K562 (cell line): ENCODE data around the gene DGCR2. TPM values are rescaled to one million over a fixed set of nuclear protein-coding genes. Genes with fewer than 3 reads are reported as not detected.

ENCODE experiments used
- BRF1 ChIP-seq: IDR thresholded peaks from 3 replicates; pipeline ENCODE4 v1.6.1; 2011; ENCODE audit warnings: borderline replicate concordance, mild to moderate bottlenecking; ENCODE audit not compliant: insufficient read length; ENCODE audit errors: extremely low read depth
- CBX8 ChIP-seq: fragments of 200-600 bp; sonication (generic); IDR thresholded peaks from 2 replicates; pipeline ENCODE4 v1.6.1; 2012; ENCODE audit warnings: borderline replicate concordance, mixed run types, low read depth, mild to moderate bottlenecking, moderate library complexity, mixed read lengths, low read length, control low read depth, inconsistent platforms; ENCODE audit not compliant: poor library complexity, severe bottlenecking; ENCODE audit errors: extremely low read depth
- CREB1 ChIP-seq, 2 experiments: sonication (generic) in 1 of 2; formaldehyde crosslinking in 1 of 2; IDR thresholded peaks; 2 replicates each; pipeline versions ENCODE4 v1.6.1 to v1.8.0; 2012 to 2022; ENCODE audit warnings: inconsistent platforms in 1 of 2, mild to moderate bottlenecking in 1 of 2, missing genetic modification reagents in 1 of 2, moderate library complexity in 1 of 2
- E2F3 ChIP-seq: fragments of 250-450 bp; sonication (Bioruptor Pico); IDR thresholded peaks from 2 replicates; pipeline ENCODE4 v1.4.0; 2020; ENCODE audit warnings: mild to moderate bottlenecking
- EGR1 ChIP-seq: fragments of 450-650 bp; conservative IDR thresholded peaks from 2 replicates; pipeline ENCODE4 v1.6.1; 2017; ENCODE audit warnings: mild to moderate bottlenecking
- ETV6 ChIP-seq, 3 experiments: fragments of 150-350 bp in 1 of 3; sonication (generic) in 1 of 3; formaldehyde crosslinking in 1 of 3; IDR thresholded peaks; 2 replicates each; pipeline versions ENCODE4 v1.6.1 to v1.8.0; 2014 to 2022; ENCODE audit warnings: borderline replicate concordance in 2 of 3, low read depth in 2 of 3, antibody characterized with exemption in 1 of 3, low read length in 1 of 3, mild to moderate bottlenecking in 1 of 3, missing genetic modification reagents in 1 of 3
- FOXJ3 ChIP-seq: sonication (generic); formaldehyde crosslinking; IDR thresholded peaks from 2 replicates; pipeline ENCODE4 v1.4.0; 2020; ENCODE audit warnings: mild to moderate bottlenecking, missing genetic modification reagents
- GATAD2B ChIP-seq: fragments of 450-650 bp; IDR thresholded peaks from 2 replicates; pipeline ENCODE4 v1.6.1; 2017; ENCODE audit warnings: mild to moderate bottlenecking, borderline replicate concordance
- HDAC6 ChIP-seq: IDR thresholded peaks from 2 replicates; pipeline ENCODE4 v1.6.1; 2012; ENCODE audit warnings: low read depth, mild to moderate bottlenecking, control low read depth, inconsistent platforms, low read length, moderate library complexity
- ILK ChIP-seq: fragments of 450-650 bp; IDR thresholded peaks from 2 replicates; pipeline ENCODE4 v1.6.1; 2016; ENCODE audit warnings: missing genetic modification characterization, low read depth, mild to moderate bottlenecking, missing compliant biosample characterization, moderate library complexity, borderline replicate concordance
- JUN ChIP-seq, 2 experiments: sonication (generic) in 1 of 2; formaldehyde crosslinking in 1 of 2; IDR thresholded peaks; 2 replicates each; pipeline versions ENCODE4 v1.6.1 to v1.8.0; 2012 to 2022; ENCODE audit warnings: borderline replicate concordance in 2 of 2, mild to moderate bottlenecking in 2 of 2, improper control_type of control experiment in 1 of 2, low read depth in 1 of 2, low read length in 1 of 2, missing genetic modification reagents in 1 of 2
- KAT7 ChIP-seq: sonication (generic); formaldehyde crosslinking; IDR thresholded peaks from 2 replicates; pipeline ENCODE4 v1.8.0; 2022; ENCODE audit warnings: missing genetic modification reagents, mild to moderate bottlenecking, borderline replicate concordance
- SMC3 ChIP-seq: conservative IDR thresholded peaks from 2 replicates; pipeline ENCODE4 v1.6.1; 2011; ENCODE audit warnings: low read depth, low read length, improper control_type of control experiment; ENCODE audit not compliant: insufficient read depth
- SREBF1 ChIP-seq: fragments of 150-350 bp; IDR thresholded peaks from 2 replicates; pipeline ENCODE4 v1.6.1; 2014; ENCODE audit warnings: antibody characterized with exemption, low read depth, low read length, borderline replicate concordance
- TCF3 ChIP-seq: sonication (generic); formaldehyde crosslinking; IDR thresholded peaks from 2 replicates; pipeline ENCODE4 v1.4.0; 2020; ENCODE audit warnings: mild to moderate bottlenecking, missing genetic modification reagents
- THRAP3 ChIP-seq: fragments of 450-650 bp; IDR thresholded peaks from 2 replicates; pipeline ENCODE4 v1.6.1; 2016; ENCODE audit warnings: mild to moderate bottlenecking, inconsistent platforms, borderline replicate concordance
- ZBTB34 ChIP-seq: fragments of 250-450 bp; sonication (Bioruptor Pico); IDR thresholded peaks from 2 replicates; pipeline ENCODE4 v1.8.0; 2021; ENCODE audit warnings: mild to moderate bottlenecking, moderate library complexity
- ZNF696 ChIP-seq: fragments of 250-450 bp; sonication (Bioruptor Pico); conservative IDR thresholded peaks from 2 replicates; pipeline ENCODE4 v1.4.0; 2020; ENCODE audit warnings: mild to moderate bottlenecking, moderate library complexity
- ZNF76 ChIP-seq: fragments of 250-450 bp; sonication (Bioruptor Pico); IDR thresholded peaks from 2 replicates; pipeline ENCODE4 v1.4.0; 2020; ENCODE audit warnings: mild to moderate bottlenecking, moderate library complexity, borderline replicate concordance
- polyA plus RNA-seq, 8 experiments: library from polyadenylated mRNA; depleted of rRNA in 4 of 8; stranded (reverse) in 5 of 8; unstranded in 3 of 8; fragments of >200 nt; fragmentation: Nextera tagmentation in 2 of 8; fragmentation: Illumina TruSeq in 1 of 8; extraction: Ambion mirVana in 2 of 8; extraction: Trizol in 1 of 8; gene quantifications; 2 replicates each; pipeline versions ENCODE4 v1.2.1 to v1.2.3, GENCODE V29; 2011 to 2014; ENCODE audit warnings: inconsistent platforms in 1 of 8, missing spikeins in 1 of 8
- total RNA-seq, 7 experiments: library from RNA; depleted of rRNA in 6 of 7; stranded (reverse); fragments of >200 nt in 6 of 7; fragmentation: Illumina TruSeq in 2 of 7; extraction: Trizol in 2 of 7; gene quantifications; 2 replicates each; pipeline versions ENCODE4 v1.2.1 to v1.2.3, GENCODE V29; 2011 to 2021; ENCODE audit warnings: low replicate concordance in 1 of 7
- TF ChIP-seq, protein P1 (sequence below): IDR thresholded peaks from 3 replicates; pipeline ENCODE4 v1.6.1; 2011; ENCODE audit warnings: borderline replicate concordance, mild to moderate bottlenecking, moderate library complexity; ENCODE audit not compliant: insufficient read length; ENCODE audit errors: extremely low read depth
- TF ChIP-seq, protein P2 (sequence below): IDR thresholded peaks from 2 replicates; pipeline ENCODE4 v1.6.1; 2016; ENCODE audit warnings: missing genetic modification characterization, missing compliant biosample characterization

The DGCR2 gene
- total and polyA plus RNA-seq, 9 of the 15 experiments (the other 6 are each of a cell fraction or from before 2014, with no cell fraction given): 0.69 to 101 (median 56.4) TPM

DNA sequence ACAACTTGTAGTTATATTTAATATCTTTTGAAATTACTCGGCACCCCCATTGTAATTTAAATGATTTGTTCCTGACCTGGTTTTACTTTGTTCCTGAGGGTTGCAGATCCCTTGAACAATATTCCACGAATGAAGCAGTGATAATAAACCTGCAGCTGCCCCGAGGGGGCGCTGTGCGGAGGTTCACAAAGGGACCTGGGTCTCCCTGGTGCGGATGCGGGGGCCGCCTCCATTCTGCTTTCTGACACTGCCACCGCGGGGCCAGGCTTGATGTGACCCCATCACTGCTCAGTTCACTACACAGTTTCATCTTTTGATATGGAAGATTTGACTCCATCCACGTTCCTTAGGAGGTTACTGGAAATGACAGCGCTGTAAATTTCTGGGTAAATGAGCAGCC, 123.2 kb downstream of the DGCR2 start (continued):
- TF ChIP-seq CREB1 (IDR thresholded peaks at IDR 0.05) (peak; percentile 42; the same call in 1 of the 2 replicates), CREB1 (CRISPR knock-in tag; IDR thresholded peaks at IDR 0.05) (no peak), EGR1 (peak; percentile 81), SMC3 (peak; percentile 72), THRAP3 (no peak), TCF3 (CRISPR knock-in tag) (no peak), FOXJ3 (CRISPR knock-in tag) (no peak), GATAD2B (no peak), ETV6 (IDR thresholded peaks at IDR 0.05; ENCODE audit: borderline replicate concordance in 1 of 2, low read depth in 2 of 2, low read length in 1 of 2) (no peak), ETV6 (CRISPR knock-in tag; IDR thresholded peaks at IDR 0.05; ENCODE audit: borderline replicate concordance) (no peak), JUN (IDR thresholded peaks at IDR 0.05; ENCODE audit: borderline replicate concordance, low read depth, low read length) (peak; percentile 25; the same call in 1 of the 2 replicates), JUN (CRISPR knock-in tag; IDR thresholded peaks at IDR 0.05; ENCODE audit: borderline replicate concordance) (no peak), E2F3 (CRISPR knock-in tag) (no peak), BRF1 (no peak), ZNF76 (CRISPR knock-in tag) (no peak), KAT7 (CRISPR knock-in tag) (no peak), CBX8 (no peak), HDAC6 (no peak), ILK (tag) (no peak), ZNF696 (CRISPR knock-in tag) (no peak), SREBF1 (no peak; the same call in 1 of the 2 replicates), ZBTB34 (CRISPR knock-in tag) (no peak)
- TF ChIP-seq, protein P1, sequence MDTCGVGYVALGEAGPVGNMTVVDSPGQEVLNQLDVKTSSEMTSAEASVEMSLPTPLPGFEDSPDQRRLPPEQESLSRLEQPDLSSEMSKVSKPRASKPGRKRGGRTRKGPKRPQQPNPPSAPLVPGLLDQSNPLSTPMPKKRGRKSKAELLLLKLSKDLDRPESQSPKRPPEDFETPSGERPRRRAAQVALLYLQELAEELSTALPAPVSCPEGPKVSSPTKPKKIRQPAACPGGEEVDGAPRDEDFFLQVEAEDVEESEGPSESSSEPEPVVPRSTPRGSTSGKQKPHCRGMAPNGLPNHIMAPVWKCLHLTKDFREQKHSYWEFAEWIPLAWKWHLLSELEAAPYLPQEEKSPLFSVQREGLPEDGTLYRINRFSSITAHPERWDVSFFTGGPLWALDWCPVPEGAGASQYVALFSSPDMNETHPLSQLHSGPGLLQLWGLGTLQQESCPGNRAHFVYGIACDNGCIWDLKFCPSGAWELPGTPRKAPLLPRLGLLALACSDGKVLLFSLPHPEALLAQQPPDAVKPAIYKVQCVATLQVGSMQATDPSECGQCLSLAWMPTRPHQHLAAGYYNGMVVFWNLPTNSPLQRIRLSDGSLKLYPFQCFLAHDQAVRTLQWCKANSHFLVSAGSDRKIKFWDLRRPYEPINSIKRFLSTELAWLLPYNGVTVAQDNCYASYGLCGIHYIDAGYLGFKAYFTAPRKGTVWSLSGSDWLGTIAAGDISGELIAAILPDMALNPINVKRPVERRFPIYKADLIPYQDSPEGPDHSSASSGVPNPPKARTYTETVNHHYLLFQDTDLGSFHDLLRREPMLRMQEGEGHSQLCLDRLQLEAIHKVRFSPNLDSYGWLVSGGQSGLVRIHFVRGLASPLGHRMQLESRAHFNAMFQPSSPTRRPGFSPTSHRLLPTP: no peak
- TF ChIP-seq, protein P2, sequence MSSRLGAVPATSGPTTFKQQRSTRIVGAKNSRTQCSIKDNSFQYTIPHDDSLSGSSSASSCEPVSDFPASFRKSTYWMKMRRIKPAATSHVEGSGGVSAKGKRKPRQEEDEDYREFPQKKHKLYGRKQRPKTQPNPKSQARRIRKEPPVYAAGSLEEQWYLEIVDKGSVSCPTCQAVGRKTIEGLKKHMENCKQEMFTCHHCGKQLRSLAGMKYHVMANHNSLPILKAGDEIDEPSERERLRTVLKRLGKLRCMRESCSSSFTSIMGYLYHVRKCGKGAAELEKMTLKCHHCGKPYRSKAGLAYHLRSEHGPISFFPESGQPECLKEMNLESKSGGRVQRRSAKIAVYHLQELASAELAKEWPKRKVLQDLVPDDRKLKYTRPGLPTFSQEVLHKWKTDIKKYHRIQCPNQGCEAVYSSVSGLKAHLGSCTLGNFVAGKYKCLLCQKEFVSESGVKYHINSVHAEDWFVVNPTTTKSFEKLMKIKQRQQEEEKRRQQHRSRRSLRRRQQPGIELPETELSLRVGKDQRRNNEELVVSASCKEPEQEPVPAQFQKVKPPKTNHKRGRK (tag): no peak
